OCI-LY7 (cell line): ENCODE measurements around the gene ESPNL. TPM values are rescaled to one million over a fixed set of nuclear protein-coding genes. Genes with fewer than 3 reads are reported as not detected.

Experiments
- BruUV-seq: library from RNA; stranded (reverse); fragments of 400-500 nt; replicated peaks from 2 replicates; lab custom pipeline; 2021; lab: Mats Ljungman, UMichigan
- CTCF ChIA-PET: fragments of 300-600 bp; sonication (Branson Sonifier 250); formaldehyde crosslinking; loops from one replicate; lab custom pipeline; 2022; ENCODE audit warnings: antibody characterized with exemption; ENCODE audit not compliant: unreplicated experiment; lab: Charles Lee
- POLR2A ChIA-PET: fragments of 300-600 bp; sonication (Branson Sonifier 250); formaldehyde crosslinking; loops from one replicate; lab custom pipeline; 2022; ENCODE audit warnings: antibody characterized with exemption; lab: Charles Lee
- DNase-seq: peaks from one replicate; pipeline ENCODE4 v3.0.0-alpha.2; 2015; ENCODE audit warnings: low spot score
- H2AFZ ChIP-seq: fragments of 200-600 bp; sonication (generic), shearing (Covaris generic); 2 replicates; pipeline ENCODE4 v1.6.1; 2014; ENCODE audit warnings: mild to moderate bottlenecking, antibody characterized with exemption, low read length, moderate library complexity
- H3K27ac ChIP-seq: fragments of 200-600 bp; sonication (generic); 2 replicates; pipeline ENCODE4 v1.5.1; 2014; ENCODE audit warnings: mixed run types, low read depth, mild to moderate bottlenecking, moderate library complexity, low read length, inconsistent platforms; ENCODE audit not compliant: poor library complexity, severe bottlenecking
- H3K36me3 ChIP-seq: fragments of 200-600 bp; sonication (generic); 2 replicates; pipeline ENCODE4 v1.6.1; 2014; ENCODE audit warnings: mild to moderate bottlenecking, antibody characterized with exemption, low read length, moderate library complexity, mixed read lengths; ENCODE audit not compliant: insufficient read depth
- H3K4me1 ChIP-seq: fragments of 200-600 bp; sonication (generic); 2 replicates; pipeline ENCODE4 v1.5.1; 2014; ENCODE audit warnings: mild to moderate bottlenecking, low read length; ENCODE audit not compliant: insufficient read depth, poor library complexity, severe bottlenecking
- H3K4me2 ChIP-seq: fragments of 200-600 bp; sonication (generic); 2 replicates; pipeline ENCODE4 v1.6.1; 2014; ENCODE audit warnings: mild to moderate bottlenecking, low read length
- H3K4me3 ChIP-seq: fragments of 200-600 bp; sonication (generic); 2 replicates; pipeline ENCODE4 v1.5.1; 2014; ENCODE audit warnings: mild to moderate bottlenecking, low read depth, low read length; ENCODE audit not compliant: poor library complexity, severe bottlenecking
- H3K79me2 ChIP-seq: fragments of 200-600 bp; sonication (generic); 2 replicates; pipeline ENCODE4 v1.6.1; 2016; ENCODE audit warnings: low read depth, mild to moderate bottlenecking, low read length, moderate library complexity, mixed read lengths; ENCODE audit not compliant: insufficient read depth
- H3K9me2 ChIP-seq: fragments of 200-600 bp; sonication (generic); 2 replicates; pipeline ENCODE4 v1.6.1; 2016; ENCODE audit warnings: mild to moderate bottlenecking, low read length, mixed read lengths; ENCODE audit not compliant: insufficient read depth
- H3K9me3 ChIP-seq: fragments of 200-600 bp; sonication (generic); 2 replicates; pipeline ENCODE4 v1.6.1; 2014; ENCODE audit warnings: mild to moderate bottlenecking, mixed run types, low read length, mixed read lengths
- H4K20me1 ChIP-seq: fragments of 200-600 bp; sonication (generic); 2 replicates; pipeline ENCODE4 v1.6.1; 2014; ENCODE audit warnings: mild to moderate bottlenecking, antibody characterized with exemption, low read length, moderate library complexity, mixed read lengths; ENCODE audit not compliant: insufficient read depth
- CTCF ChIP-seq: fragments of 200-600 bp; sonication (generic); conservative IDR thresholded peaks from 2 replicates; pipeline ENCODE4 v1.5.1; 2014; ENCODE audit warnings: mild to moderate bottlenecking, antibody characterized with exemption, low read length, moderate library complexity, mixed read lengths
- EZH2phosphoT487 ChIP-seq: fragments of 200-600 bp; sonication (generic); IDR thresholded peaks from 2 replicates; pipeline ENCODE4 v1.6.1; 2018; ENCODE audit warnings: low read depth, borderline replicate concordance, mild to moderate bottlenecking, mixed run types, antibody characterized with exemption, low read length, moderate library complexity, mixed read lengths
- intact Hi-C: fragments of 100-400 bp; cut with micrococcal nuclease; formaldehyde crosslinking; loops from one replicate; pipeline ENCODE4 v1.10.0; 2022; ENCODE audit not compliant: unreplicated experiment
- total RNA-seq, 2 experiments: library from RNA; depleted of rRNA in 1 of 2; stranded (reverse); fragments of >200 nt in 1 of 2; shearing (Covaris generic) in 1 of 2; gene quantifications; 2 replicates each; pipeline ENCODE4 v1.2.3, GENCODE V29; 2014 to 2022

The ESPNL gene
- total RNA-seq, 2 experiments from 2014 or later = 5.0 to 7.7 TPM

DNA sequence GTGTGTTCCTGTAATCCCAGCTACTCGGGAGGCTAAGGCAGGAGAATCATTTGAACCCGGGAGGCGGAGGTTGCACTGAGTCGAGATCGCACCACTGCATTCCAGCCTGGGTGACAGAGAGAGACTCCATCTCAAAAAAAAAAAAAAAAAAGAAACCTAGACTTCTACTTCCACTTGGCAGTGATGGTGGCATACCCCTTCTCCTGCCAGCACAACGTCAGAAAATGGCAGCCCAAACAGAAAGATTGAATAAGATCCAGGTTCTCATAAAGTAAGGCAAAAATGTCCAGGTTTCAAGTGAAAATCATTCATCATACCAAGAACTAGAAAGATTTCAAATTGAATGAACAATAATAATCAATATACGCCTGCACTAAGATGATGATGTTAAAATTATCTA is 15.4 kb upstream of the ESPNL start:
- H3K4me2 ChIP-seq = no peak overlapping the region
- peaks cover 51% of the 10 kb centered on the region for H3K36me3 ChIP-seq
- peaks cover 10% of the 10 kb centered on the region for H3K4me1 ChIP-seq
- DNase-seq = no peak
- H4K20me1 ChIP-seq = no peaks in the 10 kb centered on the region
- no TSS peak for BruUV-seq
- H3K9me3 ChIP-seq = peaks cover 5% of the 10 kb centered on the region; the same call in 1 of the 2 replicates
- no peak overlapping the region for H2AFZ ChIP-seq
- H3K4me3 ChIP-seq = no peak overlapping the region
- no peaks in the 10 kb centered on the region for H3K9me2 ChIP-seq
- no peaks in the 10 kb centered on the region for H3K79me2 ChIP-seq
- CTCF ChIA-PET = no interaction called here
- TF ChIP-seq CTCF (no peak), EZH2phosphoT487 (no peak)
- no peak overlapping the region for H3K27ac ChIP-seq
- POLR2A ChIA-PET = no interaction called here
- intact Hi-C loops = no loop called here

- POLR2A ChIA-PET = interaction anchor here (1.0 to 1.1 kb wide), 2 partner anchors 13 to 23 kb away, joined by 3 read pairs; no protein-coding TSS in a partner anchor
- no peak overlapping the region for H2AFZ ChIP-seq
- TF ChIP-seq EZH2phosphoT487 (no peak), CTCF (no peak)
- no peaks in the 10 kb centered on the region for H3K79me2 ChIP-seq
- no peak for DNase-seq
- intact Hi-C loops = no loop called here
- H3K27ac ChIP-seq = no peak overlapping the region
- H3K9me2 ChIP-seq = no peaks in the 10 kb centered on the region
- H3K4me3 ChIP-seq = no peak overlapping the region
- no peaks in the 10 kb centered on the region for H3K9me3 ChIP-seq
- no peak overlapping the region for H3K4me2 ChIP-seq
- peaks cover 10% of the 10 kb centered on the region for H3K4me1 ChIP-seq
- CTCF ChIA-PET = no interaction called here
- H3K36me3 ChIP-seq = peaks cover 39% of the 10 kb centered on the region
- TSS peak; percentile 20 for BruUV-seq
- no peaks in the 10 kb centered on the region for H4K20me1 ChIP-seq
These were observed 14.2 kb upstream of the ESPNL start for GRCh38 chr2:238085899-238086298.

DNA sequence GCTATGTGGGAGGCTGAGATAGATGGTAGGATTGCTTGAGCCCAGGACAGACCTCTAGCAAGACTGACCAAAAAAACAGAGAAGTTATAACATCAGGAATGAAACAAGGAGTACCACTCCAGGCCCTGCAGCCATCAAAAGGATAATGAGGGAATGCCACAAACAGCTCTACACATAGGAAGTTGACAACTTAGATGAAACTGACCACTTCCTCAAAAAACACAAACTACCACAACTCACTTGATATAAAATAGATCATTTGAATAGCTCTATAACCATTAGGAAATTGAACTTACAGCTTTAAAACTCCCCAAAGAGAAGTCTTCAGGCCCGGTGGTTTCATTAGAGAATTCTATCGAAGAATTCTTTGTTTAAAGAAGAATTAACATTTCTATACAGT is 12.9 kb upstream of the ESPNL start:
- no peak overlapping the region for H3K27ac ChIP-seq
- peaks cover 26% of the 10 kb centered on the region for H3K36me3 ChIP-seq
- 0 out of 2 replicates have a peak overlapping the region, but pooled peaks have one; percentile 8 for H3K4me2 ChIP-seq
- intact Hi-C loops = no loop called here
- H3K9me3 ChIP-seq = no peaks in the 10 kb centered on the region
- H2AFZ ChIP-seq = no peak overlapping the region
- no peaks in the 10 kb centered on the region for H3K9me2 ChIP-seq
- H4K20me1 ChIP-seq = no peaks in the 10 kb centered on the region
- ChIA-PET POLR2A (interaction anchor here (0.7 to 2.3 kb wide), 4 partner anchors 11 to 471 kb away, joined by 3 to 12 read pairs (median 4); no protein-coding TSS in a partner anchor), CTCF (interaction anchor here (1.0 kb wide), 1 partner anchor 11 kb away, joined by 4 read pairs; no protein-coding TSS in a partner anchor)
- no peaks in the 10 kb centered on the region for H3K79me2 ChIP-seq
- DNase-seq = peak; percentile 27
- H3K4me1 ChIP-seq = peaks cover 10% of the 10 kb centered on the region
- no peak for TF ChIP-seq EZH2phosphoT487
- no peak overlapping the region for H3K4me3 ChIP-seq
- BruUV-seq = no TSS peak
